B cell (primary cell): ENCODE measurements around the gene BARHL2. TPM values are rescaled to one million over a fixed set of nuclear protein-coding genes. Genes with fewer than 3 reads are reported as not detected.

ENCODE experiments used
- ATAC-seq: fragments of 200-7000 bp; cut with Tn5 transposase; one replicate; pipeline ENCODE4 v1.10.0; 2021; ENCODE audit warnings: low read depth, mild to moderate bottlenecking, moderate number of reproducible peaks, moderate library complexity
- CTCF ChIA-PET: fragments of 350-600 bp; sonication (Branson Sonifier 250); formaldehyde crosslinking; loops from one replicate; lab custom pipeline; 2021; ENCODE audit warnings: antibody characterized with exemption, inconsistent platforms; lab: Charles Lee
- POLR2A ChIA-PET: fragments of 350-600 bp; sonication (Branson Sonifier 250); formaldehyde crosslinking; loops from one replicate; lab custom pipeline; 2021; ENCODE audit warnings: antibody characterized with exemption; lab: Charles Lee
- DNase-seq: peaks from one replicate; pipeline ENCODE4 v3.0.0; 2013
- H2AFZ ChIP-seq: 2 replicates; pipeline ENCODE4 v1.6.1; 2012; ENCODE audit warnings: mild to moderate bottlenecking, low read depth, low read length; ENCODE audit not compliant: insufficient read depth, poor library complexity, severe bottlenecking
- H3K27ac ChIP-seq, 2 donors: 1 replicate in 1 of 2; 2 replicates in 1 of 2; pipeline ENCODE4 v1.5.1; 2012 to 2013; ENCODE audit warnings: low read length in 2 of 2, mild to moderate bottlenecking in 2 of 2, moderate library complexity in 1 of 2
- H3K27me3 ChIP-seq, 4 experiments: fragments of 200-600 bp in 1 of 4; sonication (generic) in 1 of 4; replicated peaks in 1 of 4; 1 replicate in 2 of 4; 2 replicates in 2 of 4; pipeline versions ENCODE4 v1.6.1 to v1.7.0; 2013 to 2016; ENCODE audit warnings: low read length in 3 of 4, mild to moderate bottlenecking in 2 of 4, mixed read lengths in 1 of 4, moderate library complexity in 1 of 4; ENCODE audit not compliant: insufficient read depth in 4 of 4, control insufficient read depth in 3 of 4; ENCODE audit errors: control extremely low read depth in 1 of 4
- H3K36me3 ChIP-seq, 2 experiments: replicated peaks in 1 of 2; 1 replicate in 1 of 2; 2 replicates in 1 of 2; pipeline versions ENCODE4 v1.6.1 to v1.7.1; 2013; ENCODE audit warnings: low read length in 1 of 2; ENCODE audit not compliant: insufficient read depth in 2 of 2, control insufficient read depth in 1 of 2; ENCODE audit errors: control extremely low read depth in 1 of 2, extremely low read depth in 1 of 2
- H3K4me1 ChIP-seq, 2 donors: fragments of 200-600 bp in 1 of 2; sonication (generic) in 1 of 2; 1 replicate in 1 of 2; 2 replicates in 1 of 2; pipeline versions ENCODE4 v1.5.1 to v1.6.1; 2013 to 2017; ENCODE audit warnings: low read length in 2 of 2; ENCODE audit not compliant: control insufficient read depth in 2 of 2, insufficient read depth in 2 of 2
- H3K4me2 ChIP-seq: replicated peaks from 2 replicates; pipeline ENCODE3; 2012; ENCODE audit warnings: mild to moderate bottlenecking, low read depth, low read length; ENCODE audit not compliant: poor library complexity, severe bottlenecking
- H3K4me3 ChIP-seq, 5 experiments: fragments of 200-600 bp in 1 of 5; sonication (generic) in 1 of 5; 1 replicate in 3 of 5; 2 replicates in 2 of 5; pipeline versions ENCODE4 v1.5.1 to v1.7.0; 2011 to 2016; ENCODE audit warnings: low read length in 4 of 5, mild to moderate bottlenecking in 4 of 5, low read depth in 2 of 5, control low read depth in 1 of 5, moderate library complexity in 1 of 5; ENCODE audit not compliant: insufficient read depth in 1 of 5; ENCODE audit errors: control extremely low read depth in 1 of 5, extremely low read depth in 1 of 5
- H3K79me2 ChIP-seq: fragments of 200-600 bp; sonication (generic); one replicate; pipeline ENCODE4 v1.6.0; 2016; ENCODE audit warnings: low read length; ENCODE audit not compliant: control insufficient read depth, insufficient read depth
- H3K9ac ChIP-seq: fragments of 200-600 bp; sonication (generic); 2 replicates; pipeline ENCODE4 v1.6.1; 2017; ENCODE audit warnings: mild to moderate bottlenecking, low read length, moderate library complexity
- H3K9me3 ChIP-seq, 3 donors: one replicate each; pipeline versions ENCODE4 v1.6.1 to v1.7.1; 2013; ENCODE audit warnings: low read length in 2 of 3; ENCODE audit not compliant: control insufficient read depth in 2 of 3, insufficient read depth in 1 of 3; ENCODE audit errors: control extremely low read depth in 1 of 3
- H4K20me1 ChIP-seq: 2 replicates; pipeline ENCODE4 v1.6.0; 2012; ENCODE audit warnings: mild to moderate bottlenecking, low read length; ENCODE audit not compliant: insufficient read depth, control insufficient read depth, poor library complexity, severe bottlenecking
- H3K27ac Mint-ChIP-seq: one replicate; pipeline ENCODE4 v1.8.0; 2021; ENCODE audit warnings: mixed read lengths
- H3K27me3 Mint-ChIP-seq: one replicate; pipeline ENCODE4 v1.8.0; 2021; ENCODE audit warnings: mixed read lengths
- H3K4me1 Mint-ChIP-seq: one replicate; pipeline ENCODE4 v1.8.0; 2021; ENCODE audit warnings: mixed read lengths
- H3K4me3 Mint-ChIP-seq: one replicate; pipeline ENCODE4 v1.8.0; 2021; ENCODE audit warnings: mixed read lengths
- H3K9me3 Mint-ChIP-seq: one replicate; pipeline ENCODE4 v1.8.0; 2022; ENCODE audit warnings: mixed read lengths; ENCODE audit not compliant: insufficient read depth
- CTCF ChIP-seq: fragments of 200-600 bp; IDR thresholded peaks from one replicate; pipeline ENCODE4 v1.8.0; 2022; ENCODE audit warnings: antibody characterized with exemption, mild to moderate bottlenecking
- EZH2 ChIP-seq: IDR thresholded peaks from 2 replicates; pipeline ENCODE4 v1.6.1; 2012; ENCODE audit warnings: borderline replicate concordance, low read depth, mild to moderate bottlenecking, moderate library complexity, low read length; ENCODE audit not compliant: insufficient read depth, poor library complexity, severe bottlenecking
- WGBS: methylation state at CpG from one replicate; pipeline ENCODE4 v1.1.5; 2013; ENCODE audit warnings: missing lambda C conversion rate; ENCODE audit not compliant: insufficient coverage; 5-methylcytosine and 5-hydroxymethylcytosine counted together
- intact Hi-C: fragments of 100-400 bp; cut with micrococcal nuclease; formaldehyde crosslinking; loops from one replicate; pipeline ENCODE4 v1.10.0; 2022
- polyA plus RNA-seq: library from polyadenylated mRNA; depleted of rRNA; stranded (reverse); fragments of >200 nt; gene quantifications from 2 replicates; pipeline ENCODE4 v1.2.3, GENCODE V29; 2012
- total RNA-seq, 2 donors: library from RNA; stranded (reverse); fragments of 120-200 nt in 1 of 2; gene quantifications; 1 replicate in 1 of 2; 2 replicates in 1 of 2; pipeline versions ENCODE4 v1.2.3 to v1.2.4, GENCODE V29; 2013 to 2022

The BARHL2 gene
- total and polyA plus RNA-seq, 2 donors (not counting 1 experiment from before 2014, with no cell fraction given) = not detected

- Histone ChIP-seq H3K79me2 (no peaks in the 10 kb centered on the region), H4K20me1 (no peaks in the 10 kb centered on the region), H3K9me3 (peaks cover 2 to 27% (median 11%) of the 10 kb centered on the region in 3 donors), H3K9ac (no peak overlapping the region), H3K4me2 (no peak overlapping the region), H2AFZ (no peak overlapping the region), H3K27me3 (peaks cover 0 to 71% (median 63%) of the 10 kb centered on the region in 4 experiments), H3K4me3 (no peak overlapping the region), H3K4me1 (peaks cover 26 to 42% of the 10 kb centered on the region in 2 donors), H3K27ac (no peak overlapping the region), H3K36me3 (no peaks in the 10 kb centered on the region)
- no peak for DNase-seq
- no CpG with 5 or more reads among the region's 6 CpGs for WGBS
- ChIA-PET CTCF (interaction anchor here (1.1 kb wide), 1 partner anchor 16 kb away, joined by 3 read pairs; no protein-coding TSS in a partner anchor), POLR2A (no interaction called here)
- Mint-ChIP-seq H3K4me3 (peak overlapping the region; percentile 47), H3K4me1 (peaks cover 30% of the 10 kb centered on the region), H3K27me3 (peaks cover 77% of the 10 kb centered on the region), H3K27ac (no peak overlapping the region), H3K9me3 (peaks cover 2% of the 10 kb centered on the region)
- no peak for ATAC-seq
- TF ChIP-seq CTCF (no peak), EZH2 (no peak)
- intact Hi-C loops = no loop called here
Observed at GRCh38 chr1:90731382-90732050, 14.4 kb upstream of the BARHL2 start.
